Stimulated activated CD4-positive, alpha-beta T cell treated with anti-CD3 and anti-CD28 coated beads, Interleukin-15, amount 100 ng/mL, for 24 hours (primary cell): ENCODE data around the gene NAPB.
"Not testable (repeated sequence)": the region's sequence is repeated elsewhere in the genome, so short reads cannot be mapped to it uniquely, and the experiment has no call there.

Source experiments
- DNase-seq: peaks from one replicate; pipeline ENCODE4 v3.0.0-alpha.2; 2020

Gene NAPB

DNA sequence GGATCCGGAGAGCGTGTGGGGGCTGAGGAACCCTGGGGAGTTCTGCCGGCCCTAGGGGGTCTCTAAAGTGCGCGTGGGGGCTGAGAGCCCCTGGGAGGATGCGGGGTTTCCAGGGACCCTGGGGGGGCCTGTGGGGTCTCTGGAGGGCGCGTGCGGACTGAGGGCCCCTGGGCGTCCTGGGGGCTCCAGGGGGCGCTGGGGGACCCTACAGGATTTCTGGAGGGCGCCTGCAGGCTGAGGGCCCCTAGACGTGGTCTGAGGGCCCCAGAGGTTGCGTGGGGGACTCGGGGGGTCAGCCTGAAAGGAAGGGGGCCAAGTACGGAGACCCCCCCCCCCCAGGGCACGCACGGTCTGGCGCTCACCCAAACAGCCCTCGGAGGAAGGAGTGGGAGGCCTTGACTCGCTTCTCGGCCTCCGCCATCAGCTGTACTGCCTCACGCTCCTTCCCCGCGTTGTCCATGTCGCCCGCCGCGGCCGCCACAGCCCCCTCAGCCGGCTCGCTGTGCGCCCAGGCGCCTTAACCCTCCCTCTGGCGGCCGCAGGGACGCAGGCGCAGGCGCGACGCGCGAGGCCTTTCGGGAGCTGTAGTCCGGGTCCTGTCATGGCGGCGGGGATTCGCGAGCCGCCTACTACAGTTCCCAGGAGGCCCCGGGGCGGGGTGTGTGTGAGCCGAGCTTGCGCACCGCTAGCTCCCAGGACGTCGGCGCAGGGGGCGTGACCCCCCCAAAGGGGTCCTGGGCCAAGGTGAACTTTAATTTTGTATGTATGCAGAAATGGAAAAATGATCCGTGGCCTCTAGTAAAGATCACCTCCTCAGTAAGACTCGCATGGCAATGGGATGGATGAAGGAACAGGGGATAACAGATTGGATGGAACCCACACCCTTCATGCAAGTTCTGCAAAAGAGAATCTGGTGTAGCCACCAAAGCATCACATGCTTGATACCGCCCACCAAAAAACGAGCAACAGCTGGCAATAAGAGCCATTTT is at the start of gene NAPB:
NAPB (minus strand) TSS at position 546 of the 989 bp plus-strand sequence; CDS start at position 460, 86 bp downstream.
- peak; percentile 96 for DNase-seq

DNA sequence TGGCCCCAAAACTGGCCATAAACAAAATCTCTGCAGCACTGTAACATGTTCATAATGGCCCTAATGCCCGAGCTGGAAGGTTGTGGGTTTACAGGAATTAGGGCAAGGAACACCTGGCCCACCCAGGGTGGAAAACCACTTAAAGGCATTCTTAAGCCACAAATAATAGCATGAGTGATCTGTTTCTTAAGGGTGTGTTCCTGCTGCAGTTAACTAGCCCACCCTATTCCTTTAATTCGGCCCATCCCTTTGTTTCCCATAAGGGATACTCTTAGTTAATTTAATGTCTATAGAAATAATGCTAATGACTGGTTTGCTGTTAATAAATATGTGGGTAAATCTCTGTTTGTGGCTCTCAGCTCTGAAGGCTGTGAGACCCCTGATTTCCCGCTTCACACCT is 45.7 kb upstream of the NAPB start:
- DNase-seq = not testable (repeated sequence)

DNA sequence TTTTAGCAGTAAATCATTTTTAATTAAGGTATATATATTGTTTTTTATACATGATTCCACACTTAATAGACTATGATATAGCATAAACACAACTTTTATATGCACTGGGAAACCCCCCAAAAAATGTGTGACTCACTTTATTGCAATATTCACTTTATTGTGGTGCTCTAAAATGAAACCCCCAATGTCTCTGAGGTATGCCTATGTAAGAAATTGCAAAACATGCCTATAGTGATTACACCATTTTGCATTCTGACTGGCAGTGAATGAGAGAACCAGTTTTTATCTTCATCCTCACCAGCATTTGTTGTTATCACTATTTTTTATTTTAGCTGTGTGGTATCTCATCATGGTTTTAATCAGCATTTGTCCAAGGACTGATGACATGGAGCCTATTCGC is 39.9 kb upstream of the NAPB start:
- no peak for DNase-seq

DNA sequence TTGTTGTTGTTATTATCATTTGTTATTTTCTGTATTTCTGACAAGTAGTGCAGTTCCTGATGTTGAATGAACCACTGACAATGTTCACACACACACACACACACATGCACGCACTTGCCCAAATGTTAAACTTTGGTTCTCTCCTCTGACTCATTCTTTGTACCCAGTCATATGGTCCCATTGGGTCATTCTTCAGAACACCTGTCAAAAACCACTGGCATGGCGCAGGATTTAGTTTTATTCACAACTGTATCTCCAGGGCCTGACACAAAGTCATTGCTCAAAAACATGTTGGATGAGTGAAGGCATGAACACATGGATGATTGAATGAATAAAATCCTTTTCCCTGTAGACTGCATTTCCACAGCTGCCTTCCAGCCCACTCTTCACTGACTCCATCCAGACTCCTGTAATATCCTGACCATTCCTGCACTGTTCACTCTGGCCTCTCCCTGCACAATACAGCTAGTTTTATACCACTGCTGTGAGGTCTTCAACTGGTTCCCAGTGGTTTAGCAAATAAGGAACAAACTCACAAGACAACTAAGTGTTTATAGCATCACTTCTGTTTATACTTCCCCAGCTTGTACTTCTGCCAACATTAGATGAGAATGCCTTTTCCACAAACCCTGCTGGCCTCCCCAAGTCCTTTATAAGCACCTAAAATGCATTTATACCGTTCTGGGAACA is 38.3 kb upstream of the NAPB start:
- DNase-seq = no peak

DNA sequence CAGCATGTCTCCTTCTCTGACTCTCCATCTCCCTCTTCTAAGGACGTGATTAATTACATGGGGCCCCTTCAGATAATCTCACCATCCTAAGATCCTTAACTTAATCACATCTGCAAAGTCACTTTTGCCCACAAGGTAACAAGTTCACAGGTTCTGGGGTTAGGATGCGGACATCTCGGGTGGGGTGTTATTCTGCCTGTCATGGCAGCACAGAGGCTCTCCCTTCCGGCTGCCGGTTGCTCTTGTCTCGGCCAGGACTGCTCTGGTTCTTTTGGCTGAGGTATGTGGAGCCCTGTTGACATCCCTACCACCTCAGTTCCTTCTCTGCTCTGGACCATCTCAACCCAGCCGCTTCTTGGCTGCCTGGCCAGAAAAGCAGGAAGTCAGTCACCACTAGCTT is 35.6 kb upstream of the NAPB start:
- DNase-seq = no peak

DNA sequence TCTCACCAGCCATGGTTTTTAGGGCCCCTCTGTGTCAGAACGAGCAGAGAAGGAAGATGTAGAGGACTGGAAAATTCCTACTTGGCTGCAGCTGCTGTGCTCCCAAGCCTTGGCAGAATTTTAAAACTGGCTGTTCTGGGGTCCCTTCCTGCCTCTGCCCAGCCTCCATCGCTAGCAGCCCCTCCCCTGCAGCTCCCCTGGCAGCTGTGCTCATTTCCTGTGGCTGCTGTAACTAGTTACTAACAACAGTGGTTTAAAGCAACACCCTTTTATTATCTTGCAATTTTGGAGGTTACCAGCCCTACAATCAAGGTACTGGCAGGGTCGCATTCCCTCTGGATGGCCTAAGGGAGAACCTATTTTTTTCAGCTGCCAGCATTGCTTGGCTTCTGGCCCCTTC is 35.1 kb upstream of the NAPB start:
- DNase-seq = no peak

DNA sequence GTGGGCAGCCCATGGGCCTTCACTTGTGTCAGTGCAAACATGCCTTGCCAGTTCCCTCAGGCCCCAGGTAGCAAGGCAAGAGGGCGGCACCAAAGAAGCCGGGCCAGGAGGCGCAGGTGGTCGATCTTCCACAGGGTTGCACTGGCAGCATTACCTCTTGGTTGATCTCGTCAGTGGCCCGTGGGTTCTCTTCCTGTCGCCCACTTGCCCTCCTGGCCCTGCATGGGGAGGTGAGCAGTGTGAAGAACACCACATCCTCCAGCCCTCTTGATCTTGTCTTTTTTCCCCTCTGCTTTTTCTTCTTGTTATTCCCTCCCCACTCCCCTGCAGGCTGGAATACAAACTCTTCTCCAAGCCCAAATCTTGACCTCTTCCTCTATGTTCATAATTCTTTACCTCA is 34.4 kb upstream of the NAPB start:
- DNase-seq = no peak

DNA sequence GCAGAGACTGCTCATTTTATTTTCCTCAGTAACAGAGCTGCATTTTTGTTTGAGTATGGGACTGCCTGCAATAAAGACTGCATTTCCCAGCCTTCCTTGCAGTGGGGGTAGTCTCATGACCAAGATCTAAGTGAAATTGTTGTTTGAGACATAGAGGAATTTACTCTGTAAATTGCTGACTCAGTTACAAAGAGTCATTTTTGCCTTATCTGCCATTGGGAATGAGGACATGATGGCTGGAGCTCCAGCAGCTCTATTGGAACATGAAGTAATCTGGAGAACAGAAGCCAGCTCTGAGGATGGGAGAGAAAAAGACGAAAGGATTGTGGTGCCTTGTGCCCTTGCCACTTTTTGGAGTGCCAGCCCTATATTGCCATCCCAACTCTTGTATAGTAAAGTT is 33.5 kb upstream of the NAPB start:
- no peak for DNase-seq

DNA sequence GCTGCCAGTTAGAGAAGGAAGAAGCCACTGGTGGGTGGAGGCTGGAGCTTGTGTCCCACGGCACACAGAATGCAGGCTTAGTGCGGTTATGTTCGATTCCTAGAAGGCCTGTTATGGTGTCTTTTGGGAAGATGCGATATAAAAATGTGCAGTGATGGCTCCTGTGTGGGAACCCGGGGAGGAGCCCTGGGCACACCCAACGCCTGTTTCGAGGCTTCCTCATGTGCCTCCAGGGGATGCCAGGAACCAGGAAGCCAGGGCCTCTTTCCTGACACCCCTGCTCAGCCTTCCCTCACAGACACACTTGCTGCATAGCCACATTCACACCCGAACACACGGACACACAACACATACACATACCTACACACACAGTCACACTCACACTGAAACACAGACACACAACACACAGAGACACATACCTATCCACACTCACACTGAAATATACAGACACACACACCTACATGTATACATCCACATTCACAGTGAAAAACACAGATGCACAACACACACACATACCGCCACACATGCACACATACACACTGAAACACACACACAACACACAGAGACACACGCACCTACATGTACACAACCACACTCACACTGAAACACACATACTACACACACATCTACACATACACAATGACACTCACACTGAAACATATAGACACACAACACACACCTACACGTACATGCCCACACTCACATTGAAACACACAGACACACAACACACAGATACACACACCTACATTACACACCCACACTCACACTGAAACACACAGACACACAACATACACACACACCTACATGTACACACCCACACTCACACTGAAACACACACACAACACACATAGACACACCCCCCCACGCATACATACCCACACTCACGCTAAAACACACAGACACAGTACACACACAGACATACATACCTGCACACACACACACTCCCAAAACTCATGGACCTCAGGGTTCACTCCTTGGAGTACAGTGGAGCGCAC is 32.6 kb upstream of the NAPB start:
- DNase-seq = no peak

DNA sequence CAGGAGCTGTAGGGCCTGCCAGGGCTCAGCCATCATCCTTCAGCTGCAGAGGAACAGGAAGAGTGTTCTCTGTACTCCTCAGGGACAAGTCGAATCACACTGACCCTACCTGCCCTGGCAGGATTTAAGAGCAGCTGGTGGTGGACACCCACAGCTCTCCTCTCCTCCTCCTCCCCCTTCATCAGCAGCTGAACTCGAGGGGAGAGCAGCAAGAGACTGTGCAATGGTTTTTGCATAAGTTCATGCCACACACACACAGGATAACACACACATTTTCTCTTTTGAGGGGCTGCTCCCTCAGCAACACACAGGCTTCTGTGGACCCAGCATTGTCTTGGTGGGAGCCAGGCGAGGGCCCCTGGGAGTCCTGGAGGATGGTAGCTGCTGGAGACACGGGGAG is 31.5 kb upstream of the NAPB start, which contains the start of gene CST11:
CST11 (minus strand) TSS at position 101 of the 400 bp plus-strand sequence; CDS start at position 36, 65 bp downstream.
- DNase-seq = no peak

DNA sequence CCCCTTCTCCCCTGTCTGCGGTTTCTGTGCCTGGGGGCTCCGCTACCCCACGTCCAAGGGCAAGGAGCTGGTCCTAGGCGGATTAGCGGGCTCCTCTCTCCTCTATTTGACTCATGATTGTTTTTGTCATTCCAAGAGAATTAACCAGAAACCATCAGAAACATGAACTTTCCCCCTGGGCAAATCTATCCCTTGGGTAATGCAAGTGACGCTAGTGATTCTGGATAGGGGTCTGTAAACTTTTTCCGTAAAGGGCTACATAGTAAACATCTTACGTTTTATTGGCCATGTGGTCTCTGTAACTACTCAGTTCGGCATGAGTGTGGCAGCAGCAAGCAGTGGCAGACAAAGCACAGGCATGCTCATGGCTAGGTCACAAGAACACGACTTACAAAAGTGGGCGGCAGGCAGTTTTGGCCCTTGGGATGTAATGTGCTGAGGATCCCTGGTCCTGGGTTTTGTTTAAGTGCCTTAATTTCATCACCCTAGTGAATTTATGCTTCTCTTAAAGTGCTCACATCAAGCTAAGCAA is 30.7 kb upstream of the NAPB start:
- DNase-seq = no peak

DNA sequence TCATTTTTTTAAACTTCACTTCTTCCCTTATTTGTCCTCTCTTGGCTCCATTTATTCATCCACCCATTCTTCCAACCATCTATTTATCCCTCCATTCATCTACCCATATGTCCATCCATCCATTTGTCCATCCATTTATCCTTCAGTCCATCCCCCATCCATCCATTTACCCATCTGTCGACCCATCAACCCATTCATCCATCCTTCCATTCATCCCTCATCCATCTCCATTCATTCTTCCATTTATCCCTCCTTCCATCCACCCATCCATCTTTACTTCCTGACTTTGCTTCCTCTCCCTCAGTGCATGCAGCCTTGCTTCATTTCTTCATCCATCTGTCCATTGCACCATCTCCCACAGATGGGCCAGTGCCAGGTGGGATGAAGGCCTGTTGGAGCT is 29.6 kb upstream of the NAPB start:
- no peak for DNase-seq

DNA sequence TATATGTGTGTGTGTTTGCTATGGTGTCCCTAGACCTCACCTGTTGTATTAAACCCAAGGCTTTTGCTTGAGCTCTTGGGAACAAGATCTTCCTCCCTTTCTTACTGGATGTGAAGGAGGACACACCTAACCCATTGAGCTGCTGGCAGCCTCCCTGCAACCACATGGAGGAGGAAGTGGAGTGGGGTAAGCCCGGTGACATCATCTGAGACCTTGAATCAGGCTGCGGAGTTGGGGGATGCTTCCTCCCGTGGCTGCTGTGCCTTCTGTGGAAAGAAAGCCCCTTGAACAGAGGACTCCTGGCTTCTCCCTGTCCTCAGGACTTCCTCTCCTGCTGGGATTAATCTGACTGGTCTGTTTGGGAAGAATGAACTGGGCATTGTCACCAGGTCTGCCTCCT is 28.1 kb upstream of the NAPB start:
- no peak for DNase-seq

DNA sequence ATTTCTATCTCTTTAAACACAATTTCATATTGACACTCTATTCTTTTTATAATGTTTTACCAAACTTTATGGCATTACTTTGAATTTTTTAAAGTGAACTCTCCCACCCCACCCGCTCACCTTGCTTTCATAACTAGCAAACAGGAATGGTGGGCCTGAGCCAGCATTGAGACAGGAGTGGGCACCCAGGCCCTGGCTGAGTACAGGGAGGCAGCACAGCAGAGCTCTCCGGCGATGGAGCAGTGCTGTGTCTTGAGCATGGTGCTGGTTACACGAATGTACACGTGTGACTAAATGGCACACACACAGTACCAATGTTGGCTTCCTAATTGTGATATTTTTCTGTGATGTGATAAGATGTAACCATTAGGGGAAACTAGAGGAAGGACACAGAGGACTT is 26.9 kb upstream of the NAPB start:
- DNase-seq = no peak

DNA sequence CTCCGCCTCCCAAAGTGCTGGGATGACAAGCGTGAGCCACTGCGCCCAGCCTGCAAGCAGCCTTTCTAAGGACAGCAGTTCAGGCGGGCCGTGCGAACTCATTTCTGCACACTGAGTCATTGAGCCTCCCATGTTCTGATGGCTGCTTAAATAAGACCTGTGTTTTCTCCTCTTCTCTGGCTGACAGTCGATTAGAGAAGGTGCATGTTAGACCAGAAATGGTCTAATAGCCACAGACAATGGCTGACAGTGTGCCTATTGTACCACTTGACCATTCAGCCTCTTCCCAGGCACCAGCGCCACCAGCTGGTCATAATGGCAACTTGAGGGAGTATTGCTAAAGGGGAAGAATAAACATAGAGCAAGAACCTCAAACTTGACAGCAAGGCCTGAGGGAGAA is 25.2 kb upstream of the NAPB start:
- DNase-seq = peak; percentile 49

DNA sequence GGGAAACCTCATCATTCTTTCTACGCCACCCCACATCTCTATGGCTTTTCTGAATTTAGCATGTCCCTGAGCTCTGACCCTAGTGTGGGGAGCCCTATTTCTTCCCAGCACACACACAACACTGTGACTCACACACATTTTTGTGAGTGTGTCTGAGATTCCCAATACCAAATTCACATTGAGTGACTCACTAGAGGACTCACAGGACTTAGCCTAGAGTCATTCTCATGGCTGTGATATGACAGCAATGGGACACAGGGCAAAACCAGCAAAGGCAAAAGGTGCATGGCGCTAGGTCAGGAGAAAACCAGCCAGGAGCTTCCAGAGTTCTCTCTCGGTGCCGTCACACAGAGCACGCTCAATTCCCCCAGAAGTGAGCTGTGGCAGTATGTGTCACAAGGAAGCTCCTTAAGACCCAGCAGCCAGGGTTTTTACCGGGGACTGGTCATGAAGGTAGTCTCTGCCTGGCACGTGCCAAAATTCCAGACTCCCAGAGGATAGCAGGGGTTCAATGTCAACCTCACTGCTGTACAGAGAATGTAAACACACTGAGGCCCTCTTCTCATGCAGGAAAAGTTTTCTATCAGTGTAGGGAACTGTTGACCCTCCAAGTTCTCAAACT is 24.4 kb upstream of the NAPB start:
- DNase-seq = no peak

DNA sequence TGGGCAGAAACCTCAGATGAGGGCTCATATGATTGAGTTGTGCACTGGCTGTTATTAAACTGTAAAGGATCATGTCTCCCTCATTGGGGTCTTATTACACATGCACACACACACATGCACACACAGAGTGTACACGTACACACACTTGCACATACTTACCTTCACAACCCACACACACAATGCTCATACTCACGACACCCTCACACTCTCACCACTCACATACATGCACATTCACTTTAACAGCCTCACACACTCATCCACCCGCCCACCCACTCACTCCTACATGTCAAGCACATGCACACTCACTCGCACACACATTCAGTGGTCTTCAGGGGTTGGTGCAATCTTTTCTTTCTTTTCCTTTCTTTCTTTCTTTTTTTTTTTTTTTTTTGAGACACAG is 23.6 kb upstream of the NAPB start:
- no peak for DNase-seq

DNA sequence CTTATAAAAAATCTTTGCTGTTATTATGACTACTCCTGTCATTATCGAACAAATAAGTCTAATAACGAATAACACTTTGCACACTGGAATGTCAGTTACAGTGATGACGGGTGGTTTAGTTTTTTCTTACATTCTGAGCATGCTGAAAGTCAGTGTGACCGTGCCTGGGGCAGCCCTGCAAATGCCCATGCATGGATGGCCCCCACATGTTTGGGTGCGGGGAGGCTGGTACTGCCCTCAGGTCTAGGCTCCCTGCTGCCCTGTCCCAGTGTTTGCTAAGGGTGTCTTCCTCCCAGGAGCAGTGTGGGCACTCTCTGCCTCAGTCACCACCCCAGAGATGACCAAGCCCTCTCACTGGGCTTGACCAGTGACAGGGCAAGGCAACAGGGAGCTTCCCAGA is 21.1 kb upstream of the NAPB start:
- DNase-seq = no peak

DNA sequence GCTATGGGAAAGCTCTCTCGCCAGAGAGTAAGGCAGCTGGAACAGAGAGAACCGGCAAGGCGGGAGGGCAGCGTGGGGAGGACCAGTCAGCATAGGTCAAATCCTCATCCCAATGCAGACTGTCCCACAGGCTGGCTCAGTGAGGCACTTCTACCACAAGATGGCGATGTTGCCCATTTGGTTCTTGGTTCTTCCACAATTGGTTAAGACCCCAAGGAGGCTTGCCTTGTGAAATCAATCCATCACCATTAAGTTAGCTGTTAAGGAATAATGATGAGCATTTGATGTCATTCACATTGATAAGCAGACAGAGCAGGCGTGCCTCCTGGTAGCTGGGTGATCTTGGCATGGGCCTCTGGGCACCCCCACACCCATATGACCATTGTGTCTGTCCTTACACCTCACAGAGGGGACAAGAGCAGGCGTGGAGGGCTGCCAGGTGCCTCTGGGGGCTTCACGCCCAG is 20.6 kb upstream of the NAPB start:
- peak; percentile 72 for DNase-seq

DNA sequence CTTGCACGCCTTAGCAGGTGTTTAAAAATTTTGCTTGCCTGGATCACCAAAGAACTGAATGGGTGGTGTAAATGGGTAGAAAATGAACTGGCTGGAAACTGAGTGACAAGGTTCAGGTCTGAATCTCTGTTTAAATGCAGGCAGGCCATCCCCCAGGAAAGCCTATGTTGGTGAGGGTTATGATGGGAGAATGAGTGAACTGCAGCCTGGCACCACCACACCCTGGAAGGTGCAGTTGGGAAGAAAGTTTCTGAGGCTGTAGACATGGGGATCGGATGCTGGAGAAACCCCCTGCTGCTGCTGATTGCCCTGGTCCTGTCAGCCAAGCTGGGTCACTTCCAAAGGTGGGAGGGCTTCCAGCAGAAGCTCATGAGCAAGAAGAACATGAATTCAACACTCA is 18.7 kb upstream of the NAPB start:
- DNase-seq = no peak

DNA sequence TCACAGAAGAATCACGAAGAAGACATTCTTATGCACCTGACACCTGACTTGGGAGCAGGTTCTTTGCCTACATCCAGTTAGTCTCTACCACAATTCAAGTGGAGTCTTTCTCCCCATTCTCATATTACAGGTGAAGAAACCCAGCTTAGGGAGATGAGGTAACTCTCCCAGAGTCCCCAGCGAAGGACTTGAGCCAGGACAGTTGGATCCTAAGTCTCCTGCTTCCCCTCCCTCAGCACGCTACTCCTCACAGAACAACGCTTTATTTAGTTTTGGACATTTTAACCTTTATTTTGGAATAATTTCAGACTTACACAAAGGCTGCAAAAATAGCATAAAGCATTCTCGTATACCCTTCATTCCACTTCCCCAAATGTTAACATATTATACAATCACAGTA is 17.4 kb upstream of the NAPB start:
- DNase-seq = no peak
